ENCODE data around the gene CBX5. TPM values are rescaled to one million over a fixed set of nuclear protein-coding genes. Genes with fewer than 3 reads are reported as not detected.
A peak's percentile ranks its signal among the peaks of the same experiment; 100 is the strongest.
"Not testable (repeated sequence)": the region's sequence is repeated elsewhere in the genome, so short reads cannot be mapped to it uniquely, and the experiment has no call there.

CBX5 gene
- total RNA-seq, 1 experiment from 2014 or later, result 109 TPM

GRCh38 chr12:54191126-54191525 is 88.8 kb downstream of the CBX5 start:
- no peak for DNase-seq (ENCODE audit: unreplicated experiment)
- H3K4me3 Mint-ChIP-seq (ENCODE audit: unreplicated experiment), result no peak overlapping the region
- no peaks in the 10 kb centered on the region for H3K9me3 Mint-ChIP-seq (ENCODE audit: unreplicated experiment)
- TF ChIP-seq, protein P1, sequence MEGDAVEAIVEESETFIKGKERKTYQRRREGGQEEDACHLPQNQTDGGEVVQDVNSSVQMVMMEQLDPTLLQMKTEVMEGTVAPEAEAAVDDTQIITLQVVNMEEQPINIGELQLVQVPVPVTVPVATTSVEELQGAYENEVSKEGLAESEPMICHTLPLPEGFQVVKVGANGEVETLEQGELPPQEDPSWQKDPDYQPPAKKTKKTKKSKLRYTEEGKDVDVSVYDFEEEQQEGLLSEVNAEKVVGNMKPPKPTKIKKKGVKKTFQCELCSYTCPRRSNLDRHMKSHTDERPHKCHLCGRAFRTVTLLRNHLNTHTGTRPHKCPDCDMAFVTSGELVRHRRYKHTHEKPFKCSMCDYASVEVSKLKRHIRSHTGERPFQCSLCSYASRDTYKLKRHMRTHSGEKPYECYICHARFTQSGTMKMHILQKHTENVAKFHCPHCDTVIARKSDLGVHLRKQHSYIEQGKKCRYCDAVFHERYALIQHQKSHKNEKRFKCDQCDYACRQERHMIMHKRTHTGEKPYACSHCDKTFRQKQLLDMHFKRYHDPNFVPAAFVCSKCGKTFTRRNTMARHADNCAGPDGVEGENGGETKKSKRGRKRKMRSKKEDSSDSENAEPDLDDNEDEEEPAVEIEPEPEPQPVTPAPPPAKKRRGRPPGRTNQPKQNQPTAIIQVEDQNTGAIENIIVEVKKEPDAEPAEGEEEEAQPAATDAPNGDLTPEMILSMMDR (IDR thresholded peaks at IDR 0.05; ENCODE audit: unreplicated experiment), result no peak
- ChIA-PET CTCF (interaction anchor here (0.6 to 17.7 kb wide), 21 partner anchors 10 to 422 kb away, joined by 3 to 233 read pairs (median 4); partner anchors contain the start of genes HOXC5, HOXC6, HOXC8 and HOXC9), POLR2A (interaction anchor here (0.5 to 1.7 kb wide), 8 partner anchors 10 to 191 kb away, joined by 3 to 11 read pairs (median 6); partner anchors contain the start of genes HOXC5 and HOXC9)
- intact Hi-C loops (cut with micrococcal nuclease), result loop anchor here (1.0 to 5.0 kb wide), 5 partner anchors 64 to 424 kb away; no protein-coding TSS in a partner anchor
- H3K27ac Mint-ChIP-seq (ENCODE audit: low read depth, unreplicated experiment), result no peak overlapping the region
- H3K36me3 Mint-ChIP-seq (ENCODE audit: insufficient read depth, unreplicated experiment), result peaks cover 14% of the 10 kb centered on the region
- no TSS peak for BruUV-seq (replicated peaks)
- H3K4me1 Mint-ChIP-seq (ENCODE audit: insufficient read depth, unreplicated experiment), result peaks cover 6% of the 10 kb centered on the region
- H3K27me3 Mint-ChIP-seq (ENCODE audit: insufficient read depth, unreplicated experiment), result no peaks in the 10 kb centered on the region

GRCh38 chr12:54189198-54189539 is 90.8 kb downstream of the CBX5 start:
- CTCF ChIA-PET, result interaction anchor here (1.0 to 17.7 kb wide), 10 partner anchors 8 to 189 kb away, joined by 3 to 233 read pairs (median 12); partner anchors contain the start of genes HOXC5, HOXC6, HOXC8 and HOXC9
- no peak for DNase-seq (ENCODE audit: unreplicated experiment)
- POLR2A ChIA-PET, result interaction anchor here (0.6 to 4.0 kb wide), 18 partner anchors 12 to 250 kb away, joined by 3 to 25 read pairs (median 4); partner anchors contain the start of genes CBX5, HNRNPA1, HOXC5 and HOXC6
- intact Hi-C loops (cut with micrococcal nuclease), result no loop called here
- H3K27me3 Mint-ChIP-seq (ENCODE audit: insufficient read depth, unreplicated experiment), result no peaks in the 10 kb centered on the region
- H3K27ac Mint-ChIP-seq (ENCODE audit: low read depth, unreplicated experiment), result peak overlapping the region; percentile 66
- H3K9me3 Mint-ChIP-seq (ENCODE audit: unreplicated experiment), result no peaks in the 10 kb centered on the region
- H3K4me1 Mint-ChIP-seq (ENCODE audit: insufficient read depth, unreplicated experiment), result peaks cover 6% of the 10 kb centered on the region
- H3K4me3 Mint-ChIP-seq (ENCODE audit: unreplicated experiment), result peak overlapping the region; percentile 83
- peaks cover 25% of the 10 kb centered on the region for H3K36me3 Mint-ChIP-seq (ENCODE audit: insufficient read depth, unreplicated experiment)
- TF ChIP-seq, protein P1 (IDR thresholded peaks at IDR 0.05; ENCODE audit: unreplicated experiment), result no peak
- no TSS peak for BruUV-seq (replicated peaks)

GRCh38 chr12:54187075-54187474 is 92.8 kb downstream of the CBX5 start:
- Mint-ChIP-seq H3K27ac (ENCODE audit: low read depth, unreplicated experiment) (no peak overlapping the region), H3K4me1 (ENCODE audit: insufficient read depth, unreplicated experiment) (peaks cover 6% of the 10 kb centered on the region), H3K36me3 (ENCODE audit: insufficient read depth, unreplicated experiment) (peaks cover 25% of the 10 kb centered on the region), H3K27me3 (ENCODE audit: insufficient read depth, unreplicated experiment) (no peaks in the 10 kb centered on the region), H3K4me3 (ENCODE audit: unreplicated experiment) (peak overlapping the region; percentile 83), H3K9me3 (ENCODE audit: unreplicated experiment) (no peaks in the 10 kb centered on the region)
- TF ChIP-seq, protein P1 (IDR thresholded peaks at IDR 0.05; ENCODE audit: unreplicated experiment), result no peak
- BruUV-seq (replicated peaks), result no TSS peak
- ChIA-PET CTCF (interaction anchor here (0.7 to 17.7 kb wide), 8 partner anchors 12 to 278 kb away, joined by 3 to 233 read pairs (median 7); partner anchors contain the start of genes HOXC5 and HOXC6), POLR2A (interaction anchor here (0.8 to 4.0 kb wide), 5 partner anchors 11 to 196 kb away, joined by 3 to 25 read pairs (median 6); partner anchors contain the start of genes HOXC5 and HOXC9)
- intact Hi-C loops (cut with micrococcal nuclease), result no loop called here
- no peak for DNase-seq (ENCODE audit: unreplicated experiment)

DNA sequence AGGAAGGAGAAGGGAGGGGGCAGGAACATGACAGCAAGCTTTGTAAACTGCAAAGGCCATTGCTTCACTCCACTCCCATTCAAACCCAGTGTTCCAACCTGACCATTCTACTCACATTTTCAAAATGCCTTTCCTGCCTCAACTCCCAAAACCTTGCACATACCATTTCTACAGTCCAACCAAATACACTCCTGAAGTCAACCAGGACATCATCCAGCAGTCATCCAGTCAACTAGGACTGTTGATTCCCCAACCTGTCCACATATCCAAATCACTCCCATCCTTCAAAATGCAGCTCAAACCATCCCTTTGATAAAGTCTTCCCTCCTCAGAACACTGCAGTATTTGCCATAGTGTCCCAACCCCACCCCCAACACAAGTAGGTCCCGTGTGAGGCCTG is 94.0 kb downstream of the CBX5 start:
- no peak for DNase-seq (ENCODE audit: unreplicated experiment)
- TF ChIP-seq, protein P1 (IDR thresholded peaks at IDR 0.05; ENCODE audit: unreplicated experiment), result no peak
- H3K27me3 Mint-ChIP-seq (ENCODE audit: insufficient read depth, unreplicated experiment), result no peaks in the 10 kb centered on the region
- no TSS peak for BruUV-seq (replicated peaks)
- ChIA-PET CTCF (interaction anchor here (0.6 to 17.7 kb wide), 9 partner anchors 13 to 468 kb away, joined by 3 to 233 read pairs (median 6); partner anchors contain the start of genes COPZ1, HOXC5 and HOXC6), POLR2A (no interaction called here)
- peaks cover 19% of the 10 kb centered on the region for H3K36me3 Mint-ChIP-seq (ENCODE audit: insufficient read depth, unreplicated experiment)
- H3K27ac Mint-ChIP-seq (ENCODE audit: low read depth, unreplicated experiment), result no peak overlapping the region
- H3K4me3 Mint-ChIP-seq (ENCODE audit: unreplicated experiment), result no peak overlapping the region
- no peaks in the 10 kb centered on the region for H3K9me3 Mint-ChIP-seq (ENCODE audit: unreplicated experiment)
- peaks cover 6% of the 10 kb centered on the region for H3K4me1 Mint-ChIP-seq (ENCODE audit: insufficient read depth, unreplicated experiment)
- intact Hi-C loops (cut with micrococcal nuclease), result no loop called here

GRCh38 chr12:54185297-54185696 is 94.6 kb downstream of the CBX5 start:
- H3K27ac Mint-ChIP-seq (ENCODE audit: low read depth, unreplicated experiment); H3K4me1 Mint-ChIP-seq (ENCODE audit: insufficient read depth, unreplicated experiment); BruUV-seq (replicated peaks); H3K9me3 Mint-ChIP-seq (ENCODE audit: unreplicated experiment); DNase-seq (ENCODE audit: unreplicated experiment); POLR2A ChIA-PET; intact Hi-C loops (cut with micrococcal nuclease); H3K27me3 Mint-ChIP-seq (ENCODE audit: insufficient read depth, unreplicated experiment): not testable (repeated sequence)
- Mint-ChIP-seq H3K4me3 (ENCODE audit: unreplicated experiment) (peak overlapping the region; percentile 33), H3K36me3 (ENCODE audit: insufficient read depth, unreplicated experiment) (peaks cover 19% of the 10 kb centered on the region)
- CTCF ChIA-PET, result interaction anchor here (0.7 to 2.5 kb wide), 2 partner anchors 22 to 139 kb away, joined by 4 to 15 read pairs; partner anchors contain the start of gene COPZ1
